ENCODE results near the gene ZNF143.

Gene ZNF143

DNA sequence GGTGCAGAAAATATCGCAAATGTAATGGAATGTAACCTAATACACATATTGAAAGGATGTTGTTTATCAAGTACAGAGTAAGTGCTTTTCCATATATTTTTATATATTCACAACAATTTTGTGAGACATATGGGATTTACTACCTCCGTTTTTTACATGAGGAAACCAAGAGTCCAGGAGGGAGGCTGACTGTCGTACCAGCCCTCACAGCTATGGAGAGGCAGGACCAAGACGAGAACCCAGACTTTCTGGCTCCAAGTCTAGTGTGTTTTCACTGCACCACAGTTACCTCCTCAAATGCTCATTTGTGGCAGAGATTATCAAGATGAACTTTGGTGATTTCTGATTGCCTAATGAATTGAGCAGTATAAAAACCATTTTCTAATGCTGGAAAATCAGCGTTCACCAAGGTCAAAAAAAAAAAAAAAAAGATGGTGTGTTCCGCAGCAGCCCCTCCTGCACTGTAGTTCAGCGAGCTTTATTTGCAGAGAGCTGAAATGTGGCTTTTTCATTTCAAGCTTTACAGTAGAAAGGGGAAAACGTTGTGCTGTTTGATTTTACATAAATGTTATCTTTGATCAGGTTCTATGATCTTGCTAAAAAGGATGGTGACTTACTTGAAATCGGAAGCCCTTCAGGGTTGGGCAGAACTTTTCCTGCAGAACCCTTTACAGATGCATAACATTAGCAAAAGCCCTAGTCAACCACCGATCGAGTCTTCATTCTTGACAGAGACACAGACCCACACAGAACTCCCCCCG is 67.9 kb downstream of the ZNF143 start:
- in situ Hi-C loops (cut with HindIII; ENCODE audit: low sequenced_read_pairs) = no loop called here
- TF ChIP-seq, protein P1, sequence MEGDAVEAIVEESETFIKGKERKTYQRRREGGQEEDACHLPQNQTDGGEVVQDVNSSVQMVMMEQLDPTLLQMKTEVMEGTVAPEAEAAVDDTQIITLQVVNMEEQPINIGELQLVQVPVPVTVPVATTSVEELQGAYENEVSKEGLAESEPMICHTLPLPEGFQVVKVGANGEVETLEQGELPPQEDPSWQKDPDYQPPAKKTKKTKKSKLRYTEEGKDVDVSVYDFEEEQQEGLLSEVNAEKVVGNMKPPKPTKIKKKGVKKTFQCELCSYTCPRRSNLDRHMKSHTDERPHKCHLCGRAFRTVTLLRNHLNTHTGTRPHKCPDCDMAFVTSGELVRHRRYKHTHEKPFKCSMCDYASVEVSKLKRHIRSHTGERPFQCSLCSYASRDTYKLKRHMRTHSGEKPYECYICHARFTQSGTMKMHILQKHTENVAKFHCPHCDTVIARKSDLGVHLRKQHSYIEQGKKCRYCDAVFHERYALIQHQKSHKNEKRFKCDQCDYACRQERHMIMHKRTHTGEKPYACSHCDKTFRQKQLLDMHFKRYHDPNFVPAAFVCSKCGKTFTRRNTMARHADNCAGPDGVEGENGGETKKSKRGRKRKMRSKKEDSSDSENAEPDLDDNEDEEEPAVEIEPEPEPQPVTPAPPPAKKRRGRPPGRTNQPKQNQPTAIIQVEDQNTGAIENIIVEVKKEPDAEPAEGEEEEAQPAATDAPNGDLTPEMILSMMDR (IDR thresholded peaks at IDR 0.05; ENCODE audit: low read depth, low read length) = no peak
- DNase-seq (ENCODE audit: low read depth, low spot score) = no peak
- H3K4me3 ChIP-seq (ENCODE audit: low read depth, low read length) = no peak overlapping the region

DNA sequence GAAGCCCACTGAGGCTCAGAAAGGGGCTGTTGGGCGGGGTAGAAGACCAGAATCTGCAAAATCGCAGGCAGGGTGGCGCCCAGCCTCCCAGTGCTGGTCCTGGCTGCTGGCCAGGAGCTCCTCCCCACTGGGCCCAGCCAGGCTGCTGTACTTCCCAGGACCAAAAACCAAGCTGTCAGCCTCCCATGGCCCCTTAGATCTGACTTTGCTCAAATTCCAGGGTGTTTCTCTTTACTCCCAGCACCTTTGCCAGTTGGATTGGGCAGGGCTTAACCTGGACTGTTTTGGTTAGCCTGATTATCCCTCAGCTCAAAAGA is 68.5 kb downstream of the ZNF143 start:
- TF ChIP-seq, protein P1 (IDR thresholded peaks at IDR 0.05; ENCODE audit: low read depth, low read length) = no peak
- in situ Hi-C loops (cut with HindIII; ENCODE audit: low sequenced_read_pairs) = no loop called here
- no peak overlapping the region for H3K4me3 ChIP-seq (ENCODE audit: low read depth, low read length)
- DNase-seq (ENCODE audit: low read depth, low spot score) = no peak

DNA sequence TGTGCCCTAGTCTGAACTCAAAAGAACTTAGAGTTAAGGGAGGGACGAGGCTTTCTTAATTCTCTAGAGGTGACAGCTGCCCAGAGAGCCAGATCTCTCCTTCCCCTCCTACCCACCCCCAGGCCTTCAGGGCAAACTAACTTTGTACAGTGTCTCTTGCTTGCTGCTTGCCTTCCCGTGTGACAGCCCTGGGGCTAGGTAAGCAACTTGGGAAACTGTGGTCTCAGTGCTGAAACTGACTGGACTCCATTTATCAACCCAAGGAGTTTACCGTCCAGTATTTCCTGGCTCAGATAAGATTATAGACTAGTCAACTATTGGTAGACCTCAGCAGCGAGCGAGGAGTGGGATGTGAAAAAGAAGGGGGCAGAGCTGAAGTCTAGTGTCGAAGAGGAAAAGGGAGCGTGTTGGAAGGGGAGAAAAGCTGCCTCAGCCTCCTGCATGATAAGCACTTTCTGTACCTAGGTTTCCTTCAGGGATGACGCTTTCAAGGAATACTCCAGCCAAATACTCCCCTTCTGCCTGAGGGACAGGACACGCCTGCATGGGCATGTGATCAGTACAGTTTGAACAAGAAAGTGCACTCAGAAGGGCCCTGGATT is 69.3 kb downstream of the ZNF143 start:
- in situ Hi-C loops (cut with HindIII; ENCODE audit: low sequenced_read_pairs) = no loop called here
- no peak for DNase-seq (ENCODE audit: low read depth, low spot score)
- TF ChIP-seq, protein P1 (IDR thresholded peaks at IDR 0.05; ENCODE audit: low read depth, low read length) = no peak
- no peak overlapping the region for H3K4me3 ChIP-seq (ENCODE audit: low read depth, low read length)

DNA sequence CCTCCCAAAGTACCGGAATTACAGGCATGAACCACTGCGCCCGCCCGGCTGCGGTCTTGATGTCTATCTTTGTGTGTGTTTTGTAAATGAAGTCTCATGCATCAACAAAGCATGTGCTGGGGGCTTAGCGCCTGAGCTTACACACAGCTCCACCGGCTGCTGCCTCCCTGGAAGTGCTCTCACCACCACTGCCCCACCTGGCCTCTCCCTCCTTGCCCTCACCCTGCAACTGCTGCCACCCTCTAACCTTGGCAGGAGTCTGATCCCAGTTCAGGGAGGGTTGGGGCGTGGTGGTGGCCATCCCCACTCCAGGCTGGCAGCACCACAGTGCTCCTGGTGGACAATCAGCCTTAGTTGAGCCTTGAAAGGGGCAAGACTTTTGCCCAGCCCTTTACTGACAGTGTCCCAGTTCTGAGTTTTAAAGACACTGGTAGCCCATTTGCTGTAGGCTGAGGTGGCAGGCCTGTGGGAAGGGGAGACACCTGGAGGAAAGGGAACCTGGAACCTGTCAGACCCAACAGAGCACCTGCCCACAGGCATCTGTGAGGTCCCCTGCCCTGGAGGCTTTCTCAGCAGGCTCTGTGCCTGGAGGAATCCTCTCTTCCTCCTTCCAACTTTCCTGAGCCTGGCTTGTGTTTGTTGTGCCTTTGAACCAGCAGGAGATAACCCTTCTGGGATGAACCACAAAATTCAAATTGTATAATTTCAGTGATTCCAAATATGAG is 70.3 kb downstream of the ZNF143 start:
- no peak for DNase-seq (ENCODE audit: low read depth, low spot score)
- TF ChIP-seq, protein P1 (IDR thresholded peaks at IDR 0.05; ENCODE audit: low read depth, low read length) = no peak
- in situ Hi-C loops (cut with HindIII; ENCODE audit: low sequenced_read_pairs) = no loop called here
- no peak overlapping the region for H3K4me3 ChIP-seq (ENCODE audit: low read depth, low read length)

DNA sequence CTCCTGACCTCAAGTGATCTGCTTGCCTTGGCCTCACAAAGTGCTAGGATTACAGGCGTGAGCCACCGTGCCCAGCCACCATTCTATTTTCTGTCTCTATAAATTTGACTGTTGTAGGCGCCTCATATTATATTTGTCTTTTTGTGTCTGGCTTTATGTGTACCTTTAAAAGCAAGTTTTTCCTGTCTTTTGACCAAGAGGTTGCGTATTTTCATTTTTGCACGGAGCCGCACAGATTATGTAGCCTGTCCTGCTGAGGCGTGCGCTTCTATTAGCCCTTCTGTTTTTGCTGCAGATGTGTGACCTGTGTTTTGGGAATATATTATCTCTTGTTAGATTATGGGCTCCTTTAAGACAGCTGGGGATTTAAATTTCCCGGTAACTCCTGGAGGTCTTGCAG is 72.2 kb downstream of the ZNF143 start:
- DNase-seq (ENCODE audit: low read depth, low spot score) = no peak
- TF ChIP-seq, protein P1 (IDR thresholded peaks at IDR 0.05; ENCODE audit: low read depth, low read length) = no peak
- no peak overlapping the region for H3K4me3 ChIP-seq (ENCODE audit: low read depth, low read length)
- in situ Hi-C loops (cut with HindIII; ENCODE audit: low sequenced_read_pairs) = no loop called here

DNA sequence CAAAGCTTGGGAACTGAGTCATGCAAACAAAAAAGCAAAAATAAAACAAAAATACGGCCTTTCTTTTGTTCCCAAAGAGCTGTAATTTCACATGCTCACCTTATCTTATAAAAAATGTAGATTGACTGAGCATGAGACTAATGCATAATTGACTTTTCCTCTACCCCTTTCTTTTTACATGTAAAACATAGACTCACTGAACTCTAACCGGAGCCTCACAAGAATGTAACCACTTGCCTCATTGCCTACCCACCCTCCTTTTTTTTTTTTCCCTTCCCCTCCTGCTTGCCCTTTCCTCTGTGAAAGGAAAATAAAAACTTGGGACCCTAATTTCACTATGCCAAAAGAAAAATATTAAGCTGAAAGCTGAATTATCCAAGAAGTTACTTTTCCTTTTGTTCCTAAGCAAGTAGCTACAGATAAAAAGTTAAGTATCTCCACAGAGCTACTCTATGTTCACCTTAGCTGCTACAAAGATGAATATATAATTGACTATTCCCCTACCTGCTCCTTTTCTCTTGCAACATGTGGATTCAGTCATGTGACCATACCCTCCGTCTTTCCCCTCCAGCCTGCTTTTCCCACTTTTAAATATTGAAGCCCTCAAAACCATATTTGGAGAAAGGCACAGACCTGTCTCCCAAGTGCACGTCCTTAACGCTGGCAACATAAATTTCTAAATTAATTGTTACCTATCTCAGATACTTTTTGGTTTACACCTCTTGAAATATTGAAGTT is 73.1 kb downstream of the ZNF143 start:
- TF ChIP-seq, protein P1 (IDR thresholded peaks at IDR 0.05; ENCODE audit: low read depth, low read length) = no peak
- in situ Hi-C loops (cut with HindIII; ENCODE audit: low sequenced_read_pairs) = no loop called here
- no peak overlapping the region for H3K4me3 ChIP-seq (ENCODE audit: low read depth, low read length)
- DNase-seq (ENCODE audit: low read depth, low spot score) = no peak

Measured in astrocyte of the spinal cord (primary cell).